Nucleus accumbens (tissue), 56 donors: Measurements from ENCODE around the gene SLC10A3.

ENCODE experiments used
- DNase-seq, 56 donors: peaks; one replicate each; lab custom pipeline; 2025; lab: John Stamatoyannopoulos, UW

Gene SLC10A3

DNA sequence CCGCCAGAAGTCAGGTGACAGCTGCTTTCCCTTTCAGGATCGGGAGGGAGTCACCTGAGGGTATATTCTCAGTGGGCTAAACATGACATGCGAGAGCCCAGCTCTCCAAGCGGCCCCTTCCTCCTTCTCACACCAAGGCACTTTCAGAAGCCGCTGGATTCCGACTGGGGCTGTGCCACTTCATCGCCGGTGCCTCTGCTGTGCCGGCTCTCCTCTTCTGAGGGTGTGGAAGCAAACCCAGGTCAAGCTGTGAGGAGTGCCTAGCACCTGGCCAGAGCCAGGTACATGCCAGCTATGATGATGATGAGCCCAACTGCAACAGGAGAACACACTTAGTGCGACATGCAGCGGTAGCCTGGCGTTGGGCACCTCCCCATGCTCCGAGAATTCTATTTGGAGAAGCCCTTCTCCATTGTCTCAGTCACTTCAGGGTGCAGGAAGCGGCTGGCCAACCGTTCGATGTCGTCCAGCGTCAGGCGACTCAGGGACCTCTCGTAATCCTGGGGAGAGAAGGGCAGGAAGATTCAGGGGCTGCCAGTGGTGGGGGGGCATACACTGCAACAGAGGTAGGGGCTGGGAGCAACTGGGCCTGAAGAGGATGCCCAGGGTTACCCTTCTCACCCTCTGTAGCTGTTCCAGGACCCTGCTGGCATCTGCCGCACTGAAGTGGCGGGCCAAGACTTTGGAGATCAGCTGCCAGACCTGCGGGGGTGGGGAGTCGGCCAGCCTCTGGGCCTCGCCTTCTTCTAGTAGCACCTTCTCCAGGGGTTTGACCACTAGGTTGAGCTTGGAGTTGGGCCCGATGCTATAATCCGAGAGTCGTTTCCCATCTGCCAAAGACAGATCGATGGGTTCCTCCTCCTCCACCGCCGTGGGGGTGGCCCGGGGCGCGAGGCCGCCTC, 5.0 kb downstream of the SLC10A3 start:
- DNase-seq: no peak

DNA sequence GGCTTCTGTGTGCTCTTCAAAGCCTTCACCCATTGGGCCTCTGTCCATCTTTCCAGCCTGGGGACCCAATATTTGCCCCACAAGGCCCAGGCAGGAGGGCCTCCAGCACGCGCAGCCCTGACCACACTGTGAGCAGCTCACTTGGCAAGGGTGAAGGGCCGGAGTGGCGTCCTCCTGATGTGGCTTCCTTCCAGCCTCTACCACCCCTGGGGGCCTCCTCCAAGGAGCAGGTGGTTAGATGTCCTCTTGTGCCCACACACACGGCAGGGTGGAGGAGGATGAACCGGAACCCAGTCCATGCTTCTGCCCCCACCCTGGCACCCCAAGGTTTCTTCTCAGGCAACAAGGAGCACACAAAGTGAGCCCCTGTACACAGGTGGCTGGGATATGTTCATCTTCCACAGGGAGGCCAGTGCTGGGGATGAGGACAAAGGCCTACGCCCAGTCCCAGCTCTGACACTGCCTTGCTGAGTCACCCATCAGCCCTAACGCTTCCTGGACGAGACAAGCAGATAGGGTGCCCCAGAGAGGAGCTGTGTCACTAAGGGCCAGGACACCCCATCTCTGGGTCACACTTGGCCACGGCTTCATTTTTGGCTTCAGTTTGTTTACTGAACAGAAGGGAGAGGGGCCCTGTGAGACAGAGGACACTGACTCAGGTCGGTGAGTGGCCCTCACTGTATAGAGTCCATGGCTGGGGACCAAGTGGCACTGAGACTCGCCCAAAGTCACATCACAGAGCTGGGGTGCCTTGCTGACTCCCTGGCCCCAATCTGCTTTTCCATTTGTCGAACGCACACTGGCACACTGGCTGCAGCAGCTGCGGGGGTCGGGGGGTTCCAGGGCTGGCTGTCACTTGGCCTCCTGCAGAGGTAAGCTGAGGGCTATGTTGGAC, 5.9 kb downstream of the SLC10A3 start:
- no peak for DNase-seq

DNA sequence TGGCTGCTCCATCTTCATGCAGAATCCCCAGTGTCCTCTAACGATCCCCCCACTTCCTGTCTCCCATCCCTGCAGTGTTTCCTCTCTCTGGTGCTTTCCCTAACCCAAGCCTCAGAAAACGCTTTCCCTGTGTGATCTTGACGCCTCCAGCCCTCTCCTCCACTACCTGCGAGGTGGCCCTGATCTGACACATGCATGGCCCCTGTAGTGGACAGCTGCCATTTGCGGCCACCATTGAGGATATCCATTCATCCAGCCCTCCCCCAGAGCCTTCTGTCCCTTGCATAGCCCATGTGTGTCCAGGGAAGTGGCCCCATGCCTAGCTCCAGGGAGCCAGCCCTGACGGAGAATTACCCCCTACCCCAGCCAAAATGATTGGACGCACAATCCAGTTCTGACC, 7.1 kb downstream of the SLC10A3 start:
- no peak for DNase-seq

- no peak for DNase-seq
Measured at GRCh38 chrX:154482786-154483185, 7.6 kb downstream of the SLC10A3 start.

DNA sequence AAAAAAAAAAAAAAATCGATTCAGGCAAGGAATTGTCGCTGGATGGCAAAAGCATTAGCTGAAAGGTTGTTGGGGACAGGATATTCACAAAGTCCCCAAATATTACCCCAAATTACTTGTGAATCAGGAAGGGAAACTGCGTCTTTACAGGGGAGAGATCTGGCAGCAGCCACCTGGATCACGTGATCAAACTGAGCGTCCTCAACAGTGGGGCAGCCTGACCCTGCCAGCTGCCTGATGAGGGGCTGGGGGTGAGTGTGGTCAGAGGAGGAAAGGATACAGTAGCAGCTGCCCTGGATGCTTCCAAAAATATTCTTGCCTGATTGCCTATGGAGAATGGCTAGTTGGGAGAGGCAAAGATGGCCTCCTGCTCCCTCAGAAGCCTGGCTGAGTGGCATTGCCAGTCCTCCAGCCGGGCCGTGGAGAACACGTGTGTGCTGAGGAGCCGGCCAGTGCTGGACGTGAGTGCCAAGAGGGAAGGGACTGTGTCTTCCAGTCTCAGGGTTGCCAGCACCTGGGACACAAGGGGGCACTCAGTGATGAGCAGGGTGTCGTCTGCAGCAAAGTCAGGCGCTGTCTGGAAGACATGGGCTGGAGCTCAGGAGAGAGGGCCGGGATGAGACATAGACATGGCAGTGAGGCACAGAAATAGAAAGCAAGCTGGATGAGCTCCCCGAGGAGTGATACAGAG, 8.4 kb downstream of the SLC10A3 start:
- no peak for DNase-seq

GRCh38 chrX:154481195-154481594, 9.2 kb downstream of the SLC10A3 start:
- DNase-seq: no peak

- peak; percentile 45 to 94 (median 85) for DNase-seq
Measured at GRCh38 chrX:154478728-154479622, 11.5 kb downstream of the SLC10A3 start, which contains the start of gene LAGE3. Gene LAGE3 (minus strand): TSS chrX:154479281. CDS start chrX:154478915, 366 bp downstream.

DNA sequence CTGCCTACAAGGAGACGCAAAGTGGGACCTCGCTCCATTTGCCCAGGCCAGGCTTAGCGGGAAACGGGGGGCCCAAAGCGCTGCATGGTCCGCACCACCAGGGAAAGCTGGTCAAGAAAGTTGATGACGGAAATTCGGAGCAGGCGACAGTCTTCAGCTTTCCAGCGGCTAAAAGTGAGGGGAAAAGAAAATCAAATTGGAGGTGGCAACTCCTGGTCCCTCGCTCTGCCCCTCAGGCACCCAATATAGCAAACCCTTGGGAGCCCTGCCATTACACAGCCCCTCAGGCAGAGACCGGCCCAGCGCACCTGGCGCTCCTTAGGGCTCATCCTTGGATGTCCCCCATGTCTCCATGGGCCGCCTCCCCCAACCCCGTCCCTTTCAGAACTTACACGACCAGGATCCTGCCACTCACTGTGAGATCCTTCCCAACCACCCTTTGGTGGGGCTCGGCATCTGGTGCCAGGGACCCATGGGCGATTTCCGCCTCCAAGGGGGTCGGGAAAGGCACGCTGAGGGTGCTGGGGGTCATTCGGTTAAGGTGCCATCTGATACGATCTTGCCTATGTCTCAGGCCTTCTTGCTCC, 12.4 kb downstream of the SLC10A3 start:
- DNase-seq: peak in 1 of 56 donors; percentile 2

- no peak for DNase-seq
Measured at GRCh38 chrX:154476821-154477220, 13.6 kb downstream of the SLC10A3 start.

- no peak for DNase-seq
Measured at GRCh38 chrX:154473683-154474082, 16.7 kb downstream of the SLC10A3 start.

DNA sequence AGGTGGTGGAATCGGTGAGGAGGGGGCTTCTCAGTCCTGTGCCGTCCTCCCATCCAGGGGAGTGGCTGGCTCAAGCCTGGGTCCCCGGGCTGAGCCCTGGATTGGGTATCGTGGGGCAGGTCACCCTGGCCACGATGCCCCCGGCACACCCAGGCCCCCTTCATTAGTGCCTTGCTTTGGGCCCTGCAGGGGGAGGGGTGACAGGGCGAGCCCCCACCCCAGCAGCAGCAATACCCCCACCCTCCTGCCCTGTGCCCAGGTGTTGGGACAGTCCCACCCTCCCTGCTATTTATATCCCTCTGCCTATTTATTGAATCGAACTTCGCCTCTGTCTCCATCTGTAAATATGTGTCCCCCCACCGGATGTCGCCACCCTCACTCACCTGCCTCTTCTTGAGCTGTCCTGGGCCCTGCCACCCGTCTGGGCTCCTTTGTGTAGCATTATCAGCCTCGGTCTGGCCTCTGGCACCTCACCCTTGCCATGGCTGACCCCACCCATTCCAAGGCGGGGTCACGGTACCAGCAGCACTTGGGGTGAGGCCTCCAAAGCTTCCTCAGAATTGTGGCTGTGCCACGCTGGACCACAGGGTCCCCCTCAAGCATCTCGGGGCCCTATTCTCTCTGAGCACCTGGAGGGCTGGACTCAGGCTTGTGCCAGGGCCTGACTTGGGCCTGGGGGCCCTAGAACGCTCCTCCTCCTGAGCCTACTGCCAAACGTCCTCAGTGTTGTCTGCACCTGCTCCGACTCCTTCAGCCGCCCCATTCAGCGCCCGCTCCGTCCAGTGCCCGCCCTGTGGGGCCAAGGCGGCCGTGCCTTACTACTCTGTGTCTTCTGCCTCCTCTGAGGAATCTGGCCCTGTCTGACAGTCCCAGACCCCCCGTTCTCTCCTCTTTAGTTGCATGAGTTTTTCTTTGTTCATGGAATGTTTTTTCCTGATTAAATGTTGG, 17.5 kb downstream of the SLC10A3 start:
- no peak for DNase-seq

DNA sequence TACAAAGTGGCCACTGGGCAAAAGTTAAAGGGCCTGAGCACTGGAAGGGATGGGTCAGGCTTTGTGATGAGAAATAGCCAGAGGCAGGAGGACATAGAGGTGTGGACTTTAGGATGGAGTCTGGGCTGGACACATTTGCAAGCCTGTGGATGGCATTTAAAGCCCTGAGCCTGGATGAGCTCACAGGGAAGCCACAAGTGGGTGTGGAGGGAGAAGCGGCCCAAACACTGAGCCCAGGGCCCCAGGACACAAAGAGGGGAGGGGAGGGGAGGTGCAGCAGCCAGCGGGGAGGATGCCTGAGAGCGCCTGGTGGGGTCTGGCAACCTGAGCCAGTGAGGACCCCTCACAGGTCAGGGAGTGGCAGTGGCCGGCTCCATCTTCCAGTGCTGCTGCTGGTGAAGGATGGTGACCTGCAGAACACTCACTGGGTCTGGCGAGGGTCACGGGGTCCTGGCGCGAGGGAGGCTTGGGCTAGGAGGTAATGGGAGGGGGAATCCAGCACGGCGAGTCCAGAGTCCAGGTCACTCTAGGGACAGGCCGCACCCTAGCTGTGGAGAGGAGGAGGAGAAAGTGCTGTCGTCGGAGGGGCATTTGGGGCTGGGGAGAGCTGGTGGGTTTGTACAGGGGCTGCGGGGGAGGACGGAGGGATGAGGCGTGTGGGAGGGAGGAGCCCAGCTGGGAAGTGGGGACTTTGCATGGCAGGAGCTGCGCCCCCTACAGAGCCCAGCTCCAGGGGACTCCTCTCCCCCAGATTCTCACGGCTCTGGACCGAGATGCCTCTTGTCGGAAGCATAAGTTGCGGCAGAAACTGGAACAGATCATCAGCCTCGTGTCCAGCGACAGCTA, 18.4 kb downstream of the SLC10A3 start:
- DNase-seq: no peak

DNA sequence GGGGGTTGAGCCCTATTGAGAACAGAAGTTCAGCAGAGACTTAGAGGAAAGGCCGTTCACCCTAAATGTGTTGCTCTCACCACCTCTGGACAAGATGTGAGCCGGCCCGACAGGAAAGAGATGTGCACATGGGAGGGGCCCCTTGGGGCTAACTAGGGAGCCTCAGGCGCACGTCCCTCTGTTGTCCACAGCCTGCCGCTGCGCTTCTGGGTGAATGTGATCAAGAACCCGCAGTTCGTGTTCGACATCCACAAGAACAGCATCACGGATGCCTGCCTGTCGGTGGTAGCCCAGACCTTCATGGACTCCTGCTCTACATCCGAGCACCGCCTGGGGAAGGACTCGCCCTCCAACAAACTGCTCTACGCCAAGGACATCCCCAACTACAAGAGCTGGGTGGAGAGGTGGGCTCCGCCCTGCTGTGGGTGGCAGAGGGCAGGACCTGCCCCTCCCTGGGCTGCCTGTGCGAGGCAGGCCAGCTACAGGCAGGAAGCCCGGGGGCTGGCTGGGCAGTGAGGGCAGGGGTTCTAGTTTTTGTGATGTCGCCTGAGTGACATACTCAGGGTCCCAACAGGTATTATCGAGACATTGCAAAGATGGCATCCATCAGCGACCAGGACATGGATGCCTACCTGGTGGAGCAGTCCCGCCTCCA, 19.4 kb downstream of the SLC10A3 start:
- no peak for DNase-seq

GRCh38 chrX:154470434-154470833, 20.0 kb downstream of the SLC10A3 start:
- no peak for DNase-seq

DNA sequence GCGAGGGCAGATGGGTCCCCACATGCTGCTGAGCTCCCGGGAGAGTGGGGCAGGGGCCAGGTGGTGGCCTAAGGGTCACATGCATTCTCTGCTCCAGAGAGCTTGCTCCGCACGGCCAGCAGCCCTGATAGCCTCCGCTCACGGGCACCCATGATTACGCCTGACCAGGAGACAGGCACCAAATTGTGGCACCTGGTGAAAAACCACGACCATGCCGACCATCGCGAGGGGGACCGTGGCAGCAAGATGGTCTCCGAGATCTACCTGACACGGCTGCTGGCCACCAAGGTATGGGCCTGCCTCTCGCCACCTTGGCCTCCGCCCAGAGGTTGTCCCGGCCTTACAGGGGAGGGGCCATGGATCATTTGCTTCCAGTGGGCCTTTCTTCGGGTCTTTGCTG, 20.5 kb downstream of the SLC10A3 start:
- no peak for DNase-seq

GRCh38 chrX:154469114-154469513, 21.3 kb downstream of the SLC10A3 start:
- no peak for DNase-seq

DNA sequence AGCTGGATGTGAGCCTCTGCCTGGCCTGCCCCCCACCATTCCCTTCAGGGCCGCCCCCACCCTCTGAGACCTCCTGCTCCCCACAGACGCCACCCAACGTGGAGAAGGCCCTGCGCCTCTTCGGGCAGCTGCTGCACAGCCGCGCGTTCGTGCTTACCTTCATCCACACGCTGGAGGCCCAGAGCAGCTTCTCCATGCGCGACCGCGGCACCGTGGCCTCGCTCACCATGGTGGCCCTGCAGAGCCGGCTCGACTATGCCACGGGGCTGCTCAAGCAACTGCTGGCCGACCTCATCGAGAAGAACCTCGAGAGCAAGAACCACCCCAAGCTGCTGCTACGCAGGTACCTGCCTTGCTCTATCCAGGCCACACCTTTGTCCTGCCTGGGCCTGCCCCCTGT, 22.2 kb downstream of the SLC10A3 start:
- DNase-seq: no peak
